Lower leg skin (tissue), 3 donors: ENCODE data around the gene LTBP2.

Experiments used
- CTCF ChIP-seq, 3 donors: fragments of 450-650 bp; IDR thresholded peaks; one replicate each; pipeline ENCODE4 v1.5.1; 2016; ENCODE audit warnings: antibody characterized with exemption in 3 of 3, mild to moderate bottlenecking in 3 of 3, moderate library complexity in 2 of 3
- POLR2A ChIP-seq, 2 donors: fragments of 450-650 bp; IDR thresholded peaks; one replicate each; pipeline ENCODE4 v1.6.1; 2016 to 2017; ENCODE audit warnings: antibody characterized with exemption in 2 of 2, mild to moderate bottlenecking in 1 of 2, moderate library complexity in 1 of 2

GRCh38 chr14:74614508-74615495 lies 2.8 kb upstream of the LTBP2 start:
- no peak for TF ChIP-seq CTCF (IDR thresholded peaks at IDR 0.05)
- no peak for TF ChIP-seq POLR2A (IDR thresholded peaks at IDR 0.05)
